ENCODE results near the gene GAST.
"Not testable (repeated sequence)": the region's sequence is repeated elsewhere in the genome, so short reads cannot be mapped to it uniquely, and the experiment has no call there.

GAST gene, protein sequence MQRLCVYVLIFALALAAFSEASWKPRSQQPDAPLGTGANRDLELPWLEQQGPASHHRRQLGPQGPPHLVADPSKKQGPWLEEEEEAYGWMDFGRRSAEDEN

DNA sequence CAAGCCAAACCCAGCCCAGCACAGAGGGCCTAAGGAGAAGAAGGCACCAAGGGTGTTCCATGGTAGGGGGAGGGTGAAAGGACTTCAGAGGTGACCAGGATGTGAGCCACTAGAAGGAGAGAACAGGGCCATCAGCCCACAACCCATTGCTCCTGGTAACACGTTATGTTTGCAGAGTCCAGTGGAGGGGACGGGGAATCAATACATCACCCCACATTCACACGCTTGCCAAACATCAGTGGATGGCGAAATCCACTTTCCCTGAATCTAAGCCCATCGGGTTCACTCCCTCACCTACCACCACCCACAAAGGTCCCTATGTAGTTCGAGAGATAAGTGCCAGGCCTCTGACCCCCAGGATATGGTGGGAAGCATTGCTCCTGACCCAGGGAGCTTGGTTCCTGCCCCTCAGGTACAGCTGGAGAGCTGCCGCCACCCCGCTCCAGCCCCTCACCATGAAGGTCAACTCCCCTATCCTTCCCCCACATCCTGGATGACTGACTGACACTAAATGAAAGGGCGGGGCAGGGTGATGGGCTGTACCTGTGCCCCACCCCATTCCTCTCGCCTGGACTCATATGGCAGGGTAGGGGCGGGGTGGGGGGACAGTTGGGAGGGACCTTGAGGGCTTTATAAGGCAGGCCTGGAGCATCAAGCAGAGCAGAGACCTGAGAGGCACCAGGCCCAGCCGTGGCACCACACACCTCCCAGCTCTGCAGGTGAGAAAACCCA, at the start of gene GAST:
TSS of gene GAST (plus strand) at position 663 of the 732 bp plus-strand sequence. CDS start 3,106 bp downstream, outside the sequence.
- no peak for DNase-seq

DNA sequence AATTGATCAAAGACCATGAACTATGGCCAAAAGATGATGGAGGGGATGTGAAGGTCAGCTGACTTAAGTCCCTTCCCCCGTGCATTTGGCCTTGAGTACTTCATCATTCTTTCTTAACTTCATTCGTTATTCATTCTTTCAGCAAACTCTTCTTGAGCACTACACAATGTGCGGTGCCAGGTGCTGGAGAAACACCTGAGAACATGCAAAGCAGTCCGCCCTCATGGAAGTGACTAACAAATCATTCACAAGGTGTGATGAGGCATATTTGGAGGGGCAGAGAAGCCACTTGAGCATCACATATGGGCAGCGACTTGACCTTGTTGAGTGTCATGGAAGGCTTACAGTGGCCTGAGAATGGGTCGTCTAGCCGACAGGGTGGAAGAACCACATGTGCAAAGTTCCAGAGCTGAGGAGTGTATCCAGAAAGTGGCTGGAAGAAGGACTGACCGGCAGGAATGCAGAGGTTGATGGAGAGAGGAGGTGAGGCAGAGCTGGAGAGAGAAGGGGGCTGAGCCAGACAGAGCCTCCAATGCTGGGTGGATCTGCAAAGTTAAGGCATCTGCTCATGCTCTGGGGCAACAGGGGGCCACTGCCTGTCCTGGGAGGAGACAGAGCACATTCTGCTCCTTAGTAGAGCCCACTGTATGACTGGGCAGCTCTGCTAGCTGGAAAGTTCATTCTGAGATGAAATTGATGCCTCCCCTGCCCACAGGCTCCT, 48.5 kb upstream of the GAST start:
- no peak for DNase-seq

DNA sequence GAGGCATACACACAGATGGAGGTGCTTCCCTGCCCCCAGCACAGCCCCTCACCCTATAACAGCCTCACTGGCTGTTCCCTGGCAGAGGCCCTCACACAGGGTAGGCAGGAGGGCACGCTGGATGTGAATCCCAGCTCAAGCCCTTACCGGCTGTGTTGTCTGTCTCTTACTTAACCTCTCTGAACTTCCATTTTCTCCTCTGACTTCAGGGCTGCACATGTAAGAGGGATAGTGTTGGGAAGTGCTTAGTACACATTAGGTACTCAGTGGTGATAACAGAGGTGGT, 48.0 kb upstream of the GAST start:
- no peak for DNase-seq

DNA sequence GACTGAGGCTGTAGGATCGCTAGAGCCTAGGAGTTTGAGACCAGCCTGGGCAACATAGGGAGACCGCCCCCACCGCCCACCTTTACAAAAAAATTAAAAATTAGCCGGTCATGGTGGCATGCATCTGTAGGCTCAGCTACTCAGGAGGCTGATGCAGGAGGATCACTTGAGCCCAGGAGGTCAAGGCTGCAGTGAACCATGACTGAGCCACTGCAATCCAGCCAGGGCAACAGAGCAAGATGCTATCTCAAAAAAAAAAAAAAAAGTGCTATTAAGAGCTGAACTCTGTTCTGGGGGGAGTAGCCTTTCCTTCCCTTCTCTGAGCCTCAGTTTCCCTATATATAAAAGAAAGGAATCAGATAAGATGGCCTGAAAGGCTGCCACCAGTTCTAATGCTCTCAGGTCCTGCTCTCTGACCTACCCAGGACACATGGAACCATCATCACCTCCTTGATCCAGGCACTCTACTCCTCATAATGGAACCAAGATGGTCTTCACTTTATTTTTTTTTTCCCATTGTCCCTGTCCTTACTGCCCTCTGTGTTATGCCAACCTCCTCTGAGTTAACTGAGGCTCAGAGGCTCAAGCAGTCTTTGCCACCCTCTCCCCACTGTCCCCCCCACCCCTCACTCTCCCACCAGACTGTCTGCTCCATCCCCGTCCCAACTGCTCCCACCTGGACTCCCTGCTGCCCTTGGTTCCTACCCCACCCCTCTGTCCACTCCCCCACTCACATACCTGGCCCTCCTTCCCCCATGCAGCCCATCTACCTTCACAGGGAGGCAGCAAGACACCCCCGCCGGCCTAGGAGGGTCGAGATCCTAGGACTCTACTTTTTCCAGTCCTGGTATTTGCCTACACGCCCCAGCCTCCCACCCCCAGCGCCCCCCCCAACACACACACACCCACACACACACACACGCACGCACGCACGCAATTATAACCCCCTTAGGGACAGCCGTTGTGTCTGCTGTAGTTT, 47.3 kb upstream of the GAST start:
- DNase-seq: no peak

DNA sequence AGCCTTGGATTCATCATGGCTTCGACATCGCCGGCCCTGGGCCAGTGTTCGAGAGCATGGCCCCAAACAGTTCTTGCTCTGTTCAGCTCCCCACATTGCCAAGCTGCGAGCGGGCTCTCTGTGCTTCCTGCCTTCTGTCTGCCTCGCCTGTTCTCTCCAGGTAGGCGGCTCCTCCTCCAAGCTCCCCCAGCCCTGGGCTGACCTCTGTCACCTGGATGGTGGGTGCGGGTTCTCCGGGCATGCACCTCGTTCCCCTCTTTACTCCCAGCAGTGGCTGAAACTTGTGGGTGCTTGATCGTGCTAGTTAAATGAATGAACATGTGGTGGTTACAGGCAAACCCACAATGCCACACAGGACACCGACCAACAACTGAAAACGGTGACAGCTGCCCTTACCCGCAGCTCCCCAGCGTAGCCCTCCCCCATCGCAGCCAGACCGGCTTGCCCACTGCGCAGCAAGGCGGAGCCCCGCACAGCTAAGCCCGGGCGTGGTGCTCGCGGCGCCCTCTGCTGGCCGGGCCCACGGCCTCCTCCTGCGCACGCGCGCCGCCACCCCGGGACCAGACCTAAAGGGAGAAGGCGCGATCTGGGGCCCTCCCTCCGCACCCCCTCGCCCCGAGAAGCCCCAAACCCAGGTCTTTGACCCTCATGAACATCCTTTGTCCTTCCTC, 46.4 kb upstream of the GAST start:
- DNase-seq: peak; percentile 93

DNA sequence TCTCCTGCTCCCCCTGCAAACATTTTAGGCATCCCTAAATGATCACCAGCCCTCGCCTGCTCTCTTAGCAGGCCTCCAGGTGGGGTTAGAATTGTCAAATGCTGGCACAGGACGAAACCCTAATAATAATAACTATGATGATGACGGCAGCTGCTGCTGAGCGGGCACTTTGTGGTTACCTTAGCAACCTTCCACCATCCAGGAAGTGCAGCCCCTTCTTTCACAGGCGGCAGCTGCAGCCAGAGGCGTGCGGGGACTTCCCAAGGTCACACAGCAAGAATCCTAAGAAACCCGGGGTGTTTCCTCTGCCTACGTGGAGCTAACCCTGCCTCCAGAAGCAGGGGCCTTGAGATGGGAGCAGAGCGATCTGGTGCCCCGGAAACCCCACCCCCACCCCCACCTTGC, 45.9 kb upstream of the GAST start:
- DNase-seq: peak; percentile 77

DNA sequence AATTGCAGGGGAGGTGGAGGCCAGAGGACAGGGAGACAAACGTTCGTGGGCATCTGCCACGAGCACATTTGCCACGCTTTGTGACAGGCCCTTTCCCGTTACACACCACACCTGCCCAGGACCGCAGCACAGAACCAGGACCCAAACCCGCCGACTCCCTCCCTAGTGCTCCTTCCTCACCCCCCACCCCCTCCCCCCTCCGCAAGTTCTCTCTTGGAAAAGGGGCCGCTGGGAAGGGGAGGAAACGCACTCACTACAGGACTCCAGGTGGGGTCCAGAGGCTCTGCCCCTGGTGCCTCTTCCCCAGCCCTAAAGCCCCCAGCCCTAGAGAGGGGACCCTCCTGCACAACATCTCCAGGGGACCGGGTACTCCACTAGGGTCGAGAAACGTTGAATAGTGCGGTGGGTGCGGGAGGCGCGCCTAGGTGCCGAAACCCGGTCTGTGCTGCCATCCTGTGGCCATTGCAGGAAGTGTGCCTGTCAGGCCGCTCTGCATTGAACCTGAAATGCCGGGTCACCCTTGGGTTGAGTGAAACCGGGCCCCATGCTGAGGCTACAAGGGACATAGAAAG, 45.3 kb upstream of the GAST start:
- peak; percentile 93 for DNase-seq

DNA sequence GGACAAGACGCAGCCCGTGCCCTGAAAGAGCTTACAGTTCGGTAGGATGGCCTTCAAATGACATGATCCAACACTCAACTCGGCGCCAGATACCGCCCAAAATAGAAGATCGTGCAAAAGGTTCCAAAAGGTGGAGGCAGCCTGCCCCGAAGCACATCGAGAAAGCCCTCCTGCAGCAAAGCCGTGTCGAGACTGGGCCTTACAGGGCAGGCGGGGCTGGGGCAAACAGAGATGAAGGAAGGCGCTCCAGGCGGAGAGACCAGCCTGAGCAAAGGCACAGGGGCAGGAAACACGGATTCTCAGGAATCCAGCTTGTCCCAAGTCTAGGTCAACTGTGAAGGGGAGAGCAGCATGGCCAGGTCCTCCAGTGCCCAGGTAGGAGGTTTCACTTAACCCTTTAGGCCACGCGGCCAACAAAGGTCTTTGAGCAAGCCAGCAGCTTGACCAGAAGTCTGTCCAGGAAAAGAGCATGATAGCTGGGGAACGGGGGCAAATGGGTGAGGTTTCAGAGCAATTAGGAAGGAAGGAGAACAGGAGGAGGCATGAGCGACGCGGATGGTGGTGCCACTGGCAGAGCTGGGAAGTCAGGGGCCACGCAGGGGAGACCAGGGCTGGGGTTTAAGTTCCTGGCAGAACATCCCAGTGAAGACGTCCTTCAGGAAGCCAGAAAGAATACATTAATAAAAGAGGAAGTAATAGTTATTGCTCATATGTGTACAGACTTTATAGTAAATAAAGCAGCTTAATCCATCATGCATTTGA, 44.7 kb upstream of the GAST start:
- DNase-seq: no peak

DNA sequence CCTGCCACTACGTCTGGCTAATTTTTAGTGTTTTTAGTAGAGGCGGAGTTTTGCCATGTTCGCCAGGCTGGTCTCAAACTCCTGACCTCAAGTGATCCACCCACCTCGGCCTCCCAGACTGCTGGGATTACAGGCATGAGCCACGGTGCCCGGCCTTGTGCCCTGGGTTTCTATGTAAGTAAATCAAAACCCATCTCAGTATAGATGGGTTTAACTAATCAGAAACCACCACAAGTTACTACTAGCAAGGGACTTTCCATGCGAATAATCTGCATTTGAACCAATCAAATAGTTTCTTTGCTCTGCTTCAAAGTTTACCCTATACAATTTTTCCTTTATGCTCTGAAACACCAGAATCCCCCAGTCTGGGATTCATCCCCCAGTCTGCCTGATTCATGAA, 40.0 kb upstream of the GAST start:
- no peak for DNase-seq

DNA sequence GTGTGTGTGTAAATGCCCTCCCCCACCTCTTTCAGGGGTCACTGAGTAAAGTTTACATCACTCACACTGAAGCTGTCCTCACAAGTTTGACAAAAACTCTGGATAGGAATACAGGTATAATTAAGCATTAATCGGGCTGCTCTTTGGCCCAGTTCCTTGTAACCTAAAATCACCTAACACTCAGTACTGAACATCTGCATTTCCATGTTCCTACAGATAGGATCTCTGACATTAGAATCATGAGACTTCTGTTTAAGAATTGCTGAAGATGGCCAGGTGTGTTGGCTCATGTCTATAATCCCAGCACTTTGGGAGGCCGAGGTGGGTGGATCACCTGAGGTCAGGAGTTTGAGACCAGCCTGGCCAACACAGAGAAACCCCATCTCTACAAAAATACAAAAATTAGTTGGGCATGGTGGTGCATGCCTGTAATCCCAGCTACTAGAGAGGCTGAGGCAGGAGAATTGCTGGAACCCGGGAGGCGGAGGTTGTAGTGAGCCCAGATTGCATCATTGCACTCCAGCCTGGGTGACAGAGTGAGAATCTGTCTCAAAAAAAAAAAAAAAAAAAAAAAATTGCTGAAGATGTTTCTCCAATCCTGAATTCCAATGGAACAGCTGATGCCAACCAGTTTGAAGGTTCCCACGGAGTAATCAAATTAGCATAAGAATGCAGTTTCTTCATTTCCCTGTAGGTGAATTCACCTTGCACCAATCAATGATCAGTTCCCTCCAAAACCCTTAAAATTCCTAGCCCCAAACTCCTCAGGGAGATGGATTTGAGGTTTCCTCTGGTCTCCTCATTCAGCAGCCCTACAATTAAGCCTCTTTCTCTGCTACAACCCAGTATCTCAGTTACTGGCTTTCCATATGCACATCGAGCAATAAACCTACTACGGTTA, 36.7 kb upstream of the GAST start:
- not testable (repeated sequence) for DNase-seq

DNA sequence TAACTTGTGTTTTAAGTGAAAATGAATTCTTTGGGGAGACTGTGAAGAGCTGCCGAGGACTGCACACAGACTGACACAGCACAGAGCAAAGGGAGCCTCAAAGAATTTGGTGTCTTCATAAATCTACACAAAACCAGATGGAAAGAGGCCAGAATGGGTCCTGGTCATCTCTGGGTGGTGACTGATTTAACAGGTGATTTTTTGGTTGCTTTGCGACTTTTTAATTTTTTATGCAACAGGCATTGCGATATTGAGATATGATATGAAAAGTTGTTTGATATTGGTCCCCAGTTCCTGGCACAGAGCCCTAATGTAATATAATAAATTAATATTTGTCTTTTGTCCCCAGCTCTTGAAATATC, 36.1 kb upstream of the GAST start:
- no peak for DNase-seq

DNA sequence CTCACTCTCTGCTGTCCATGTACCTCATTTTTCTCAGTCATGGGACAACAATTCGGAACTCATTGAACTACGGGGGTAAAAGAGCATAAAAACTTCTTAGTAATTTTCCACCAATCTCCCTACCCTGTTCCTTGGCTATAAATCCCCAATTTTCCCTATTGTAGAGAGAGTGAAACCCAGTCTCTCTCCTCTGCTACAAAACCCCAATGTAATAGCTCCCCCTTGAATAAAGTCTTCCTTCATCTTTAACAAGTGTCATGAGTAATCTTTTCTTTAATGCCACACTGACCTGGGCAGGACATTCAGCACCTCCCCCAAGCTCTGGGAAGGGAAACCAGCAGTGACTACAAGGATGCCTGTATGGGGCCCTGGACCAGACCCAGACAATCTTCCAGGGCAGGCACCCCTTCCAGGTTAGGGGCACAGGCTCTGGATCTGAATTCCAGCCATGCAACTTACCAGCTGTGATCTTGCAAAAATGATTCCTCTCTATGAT, 33.7 kb upstream of the GAST start:
- no peak for DNase-seq

DNA sequence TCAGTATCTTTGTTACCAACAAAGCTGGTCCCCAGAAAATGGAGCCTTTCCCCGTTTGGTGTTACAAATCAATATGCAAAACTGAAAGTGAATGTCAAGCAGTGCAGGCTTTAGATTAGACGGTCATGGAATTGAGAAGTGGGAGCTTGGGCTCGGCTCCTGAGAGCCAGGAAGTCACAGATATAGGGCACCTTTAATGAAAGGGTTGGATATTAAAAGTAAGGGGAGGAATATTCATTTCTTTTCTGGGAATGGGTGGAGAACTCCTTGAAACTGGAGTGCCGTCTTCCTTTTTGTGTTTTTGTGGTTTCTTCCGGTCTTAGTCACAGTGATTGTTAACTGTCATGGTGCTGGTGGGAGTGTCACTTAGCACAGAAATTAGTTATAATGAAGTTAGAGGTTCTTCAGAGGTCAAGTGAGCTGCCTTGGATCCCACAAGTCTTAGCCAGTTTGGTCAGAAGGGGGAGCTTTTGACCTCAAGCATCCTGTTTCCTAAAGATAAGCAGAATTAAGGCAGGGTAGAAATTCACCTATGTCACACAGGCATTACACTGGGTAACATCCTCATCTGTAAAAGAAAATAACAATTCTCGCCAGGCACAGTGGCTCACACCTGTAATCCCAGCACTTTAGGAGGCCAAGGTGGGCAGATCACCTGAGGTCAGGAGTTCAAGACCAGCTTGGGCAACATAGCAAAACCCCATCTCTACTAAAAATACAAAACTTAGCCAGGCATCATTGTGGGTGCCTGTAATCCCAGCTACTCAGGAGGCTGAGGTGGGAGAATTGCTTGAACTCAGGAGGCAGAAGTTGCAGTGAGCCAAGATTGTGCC, 33.0 kb upstream of the GAST start:
- peak; percentile 73 for DNase-seq

DNA sequence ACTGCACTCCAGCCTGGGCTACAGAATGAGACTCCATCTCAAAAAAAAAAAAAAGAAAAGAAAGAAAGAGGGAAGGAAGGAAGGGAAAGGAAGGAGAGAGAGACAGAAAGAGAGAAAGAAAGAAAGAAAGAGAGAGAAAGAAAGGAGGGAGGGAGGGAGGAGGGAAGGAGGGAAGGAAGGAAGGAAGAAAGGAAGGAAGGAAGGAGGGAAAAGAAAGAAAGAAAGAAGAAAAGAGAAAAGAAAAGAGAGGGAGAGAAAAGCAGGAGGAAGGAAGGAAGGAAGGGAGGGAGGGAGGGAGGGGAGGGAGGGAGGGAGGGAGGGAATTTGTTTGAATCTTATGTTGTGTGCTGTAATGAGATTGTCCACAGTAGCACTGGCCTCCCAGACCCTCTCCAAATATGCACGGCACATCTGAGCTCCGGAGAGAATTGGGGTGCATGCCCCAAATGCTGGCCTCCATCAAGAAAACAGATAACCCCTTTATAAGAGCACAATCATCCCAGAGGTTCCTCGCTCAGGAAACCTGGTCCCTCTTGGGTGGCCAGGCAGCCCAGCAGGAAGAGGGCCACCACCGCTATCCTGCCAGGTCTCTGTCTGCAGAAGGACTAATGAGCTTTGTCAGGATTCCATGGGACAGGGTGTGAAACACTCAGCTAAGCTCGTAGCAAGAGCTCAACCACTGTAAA, 32.2 kb upstream of the GAST start:
- no peak for DNase-seq

DNA sequence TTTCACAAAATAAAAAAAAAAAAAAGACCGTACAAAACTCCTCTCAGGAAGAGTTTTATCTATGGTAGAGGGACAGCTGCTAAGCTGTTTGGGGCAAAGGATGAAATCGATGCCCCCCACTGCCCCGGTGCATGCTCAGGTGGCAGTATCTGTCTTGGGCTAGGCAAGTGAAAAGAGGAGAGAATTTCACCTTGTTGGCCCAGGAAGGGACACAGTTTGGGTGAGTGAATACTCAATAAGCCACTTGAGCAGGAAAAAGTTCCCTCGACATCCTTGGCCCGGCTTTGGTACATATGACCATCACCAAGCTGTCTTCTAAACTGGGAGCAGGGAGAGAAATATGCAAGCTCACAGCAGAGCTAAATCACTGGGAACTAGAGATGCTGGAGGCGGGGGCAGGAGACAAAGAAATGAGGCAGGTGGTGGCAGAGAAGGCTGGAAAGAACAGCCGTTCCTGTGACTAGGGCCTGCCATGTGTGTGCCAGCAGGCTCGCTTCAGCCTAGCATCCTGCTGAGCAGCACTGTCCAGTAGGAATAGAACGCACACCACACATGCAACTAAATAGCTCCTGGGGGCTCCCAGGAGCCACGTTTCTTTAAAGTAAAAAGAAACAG, 31.6 kb upstream of the GAST start:
- DNase-seq: no peak

DNA sequence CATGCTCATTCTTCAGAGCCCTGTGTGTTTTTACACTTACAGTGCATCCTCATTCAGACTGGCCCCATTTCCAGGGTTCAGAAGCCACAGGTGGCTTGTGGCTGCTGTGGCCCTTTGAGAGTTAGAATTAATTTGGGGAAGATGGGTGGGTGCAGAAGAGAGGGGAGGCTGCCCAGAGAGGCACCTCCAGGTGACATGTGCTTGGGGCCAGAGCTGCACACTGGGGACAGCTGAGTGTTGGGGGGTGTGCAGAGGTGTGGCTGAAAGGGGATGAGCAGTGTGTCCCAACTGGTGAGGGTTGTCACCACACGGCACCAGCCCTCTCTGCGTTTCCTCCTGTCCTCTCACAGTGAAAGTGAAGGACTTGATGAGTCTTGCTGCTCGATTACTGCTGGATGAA, 30.4 kb upstream of the GAST start:
- no peak for DNase-seq

DNA sequence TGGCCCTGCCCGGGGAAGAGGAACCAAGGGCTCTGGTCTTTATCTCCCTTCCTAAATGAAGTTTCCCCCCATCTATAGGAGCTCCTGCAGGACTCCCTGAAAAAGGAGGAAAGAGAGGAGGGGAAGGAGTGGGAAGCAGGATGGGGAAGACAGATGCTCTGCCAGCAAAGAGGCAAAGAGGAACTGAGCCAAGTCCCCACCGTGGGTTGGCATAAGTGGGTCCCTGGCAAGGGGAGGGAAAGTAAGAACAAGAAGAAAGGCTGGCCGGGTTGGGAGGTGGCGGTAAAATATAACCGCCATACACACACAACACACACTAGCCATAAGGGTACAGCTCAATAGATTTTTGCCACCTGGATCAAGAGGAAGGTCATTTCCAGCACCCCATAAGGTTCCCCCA, 29.5 kb upstream of the GAST start:
- no peak for DNase-seq

DNA sequence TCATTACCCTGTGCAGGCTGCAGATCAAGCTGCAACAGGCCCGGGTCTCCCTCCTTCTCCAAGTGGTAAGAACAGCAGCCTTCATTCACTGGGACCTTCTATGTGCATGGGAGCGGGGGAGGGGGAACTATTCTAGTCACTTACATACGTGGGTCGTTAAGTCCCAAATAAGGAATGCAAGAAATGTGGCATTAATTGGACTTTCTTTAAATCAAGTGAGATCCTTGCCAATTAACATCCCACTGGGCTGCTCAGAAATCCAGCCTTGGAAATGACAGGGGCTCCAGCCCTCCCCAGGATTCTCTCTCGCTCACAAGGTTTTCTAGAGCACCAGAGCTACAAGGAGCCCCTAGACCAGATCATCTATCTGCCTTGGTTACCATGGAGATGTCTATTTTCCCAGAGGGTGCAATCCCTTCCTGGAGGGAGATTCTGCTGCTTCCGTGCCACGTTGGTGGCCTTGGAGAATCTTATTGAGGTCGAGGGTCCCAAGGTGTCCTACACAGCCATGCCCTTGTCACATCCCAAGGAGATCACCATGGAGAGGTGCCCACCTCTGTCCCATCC, 28.6 kb upstream of the GAST start:
- no peak for DNase-seq

Data from activated CD4-positive, alpha-beta T cell treated with anti-CD3 and anti-CD28 coated beads for 48 hours (primary cell).